Keratinocyte (primary cell): Measurements from ENCODE around the gene CERT1. TPM values are rescaled to one million over a fixed set of nuclear protein-coding genes. Genes with fewer than 3 reads are reported as not detected.

Experiments
- DNase-seq: peaks from one replicate; pipeline ENCODE4 v3.0.0-alpha.2; 2011; ENCODE audit warnings: low read depth, missing footprints, low spot score
- FAIRE-seq: peaks from 2 replicates; lab custom pipeline; 2011; peaks lifted over from hg19 to GRCh38; lab: Jason Lieb, UNC
- H2AFZ ChIP-seq: 2 replicates; pipeline ENCODE4 v1.6.0; 2012; ENCODE audit warnings: low read length, control low read depth, inconsistent platforms; ENCODE audit not compliant: control insufficient read depth
- H3K27ac ChIP-seq: 2 replicates; pipeline ENCODE4 v1.5.1; 2011; ENCODE audit warnings: low read length; ENCODE audit not compliant: control insufficient read depth, insufficient read depth
- H3K27me3 ChIP-seq: 3 replicates; pipeline ENCODE4 v1.6.0; 2011; ENCODE audit warnings: low read length; ENCODE audit not compliant: control insufficient read depth, insufficient read depth; ENCODE audit errors: extremely low read depth
- H3K36me3 ChIP-seq, 2 experiments: 2 replicates in 1 of 2; 3 replicates in 1 of 2; pipeline ENCODE4 v1.5.1; 2011; ENCODE audit warnings: low read length in 2 of 2, mild to moderate bottlenecking in 1 of 2; ENCODE audit not compliant: control insufficient read depth in 2 of 2, insufficient read depth in 2 of 2; ENCODE audit errors: extremely low read depth in 1 of 2
- H3K4me1 ChIP-seq: 3 replicates; pipeline ENCODE4 v1.5.1; 2011; ENCODE audit warnings: low read length; ENCODE audit not compliant: control insufficient read depth, insufficient read depth; ENCODE audit errors: extremely low read depth
- H3K4me2 ChIP-seq: 3 replicates; pipeline ENCODE4 v1.6.0; 2011; ENCODE audit warnings: low read depth, low read length; ENCODE audit not compliant: control insufficient read depth, insufficient read depth; ENCODE audit errors: extremely low read depth
- H3K4me3 ChIP-seq, 3 experiments: fragments of 200-600 bp in 1 of 3; sonication (generic) in 1 of 3; 2 replicates in 2 of 3; 3 replicates in 1 of 3; pipeline ENCODE4 v1.5.1; 2011 to 2016; ENCODE audit warnings: low read length in 3 of 3, mild to moderate bottlenecking in 3 of 3, control low read depth in 2 of 3, inconsistent platforms in 1 of 3, low read depth in 1 of 3, mixed read lengths in 1 of 3, mixed run types in 1 of 3, moderate library complexity in 1 of 3; ENCODE audit not compliant: control insufficient read depth in 2 of 3, insufficient read depth in 2 of 3; ENCODE audit errors: extremely low read depth in 1 of 3
- H3K79me2 ChIP-seq: 2 replicates; pipeline ENCODE4 v1.6.0; 2012; ENCODE audit warnings: low read length; ENCODE audit not compliant: control insufficient read depth, insufficient read depth
- H3K9ac ChIP-seq: 3 replicates; pipeline ENCODE4 v1.6.0; 2011; ENCODE audit warnings: low read length; ENCODE audit not compliant: control insufficient read depth, insufficient read depth; ENCODE audit errors: extremely low read depth
- H3K9me1 ChIP-seq: 3 replicates; pipeline ENCODE4 v1.6.0; 2011; ENCODE audit warnings: low read length; ENCODE audit not compliant: control insufficient read depth, insufficient read depth; ENCODE audit errors: extremely low read depth
- H3K9me3 ChIP-seq: 2 replicates; pipeline ENCODE4 v1.5.1; 2012; ENCODE audit warnings: low read depth, low read length; ENCODE audit not compliant: control insufficient read depth
- H4K20me1 ChIP-seq: 3 replicates; pipeline ENCODE4 v1.6.0; 2011; ENCODE audit warnings: low read length; ENCODE audit not compliant: control insufficient read depth, insufficient read depth; ENCODE audit errors: extremely low read depth
- EZH2 ChIP-seq: IDR thresholded peaks from one replicate; pipeline ENCODE4 v1.6.1; 2012; ENCODE audit warnings: inconsistent platforms, mild to moderate bottlenecking, low read length, moderate library complexity
- dilution Hi-C: fragments of 300-500 bp; cut with MboI; formaldehyde crosslinking; loops from one replicate; pipeline ENCODE4 v1.7.0; 2020; ENCODE audit warnings: low sequenced_read_pairs; ENCODE audit not compliant: extremely low pct_ligation_motif_present
- polyA plus RNA-seq, 5 experiments: library from polyadenylated mRNA; depleted of rRNA in 3 of 5; stranded (reverse) in 3 of 5; stranded (forward) in 1 of 5; unstranded in 1 of 5; fragments of >200 nt; gene quantifications; 1 replicate in 1 of 5; 2 replicates in 3 of 5; 3 replicates in 1 of 5; pipeline versions ENCODE4 v1.2.1 to v1.2.3, GENCODE V29; 2011 to 2012; ENCODE audit warnings: missing spikeins in 2 of 5, low read depth in 1 of 5, low replicate concordance in 1 of 5
- TF ChIP-seq, protein P1 (sequence below), 3 experiments: IDR thresholded peaks in 1 of 3; conservative IDR thresholded peaks in 1 of 3; optimal IDR thresholded peaks in 1 of 3; 2 replicates in 2 of 3; 3 replicates in 1 of 3; pipeline versions ENCODE3 to v1.5.1; 2011; ENCODE audit warnings: low read length in 3 of 3, mild to moderate bottlenecking in 3 of 3, moderate library complexity in 2 of 3, control low read depth in 1 of 3, inconsistent platforms in 1 of 3; ENCODE audit not compliant: insufficient read depth in 2 of 3; ENCODE audit errors: extremely low read depth in 1 of 3

CERT1 gene
- polyA plus RNA-seq, 1 donor (not counting 4 experiments of a cell fraction or from before 2014, with no cell fraction given) = 20.8 TPM

DNA sequence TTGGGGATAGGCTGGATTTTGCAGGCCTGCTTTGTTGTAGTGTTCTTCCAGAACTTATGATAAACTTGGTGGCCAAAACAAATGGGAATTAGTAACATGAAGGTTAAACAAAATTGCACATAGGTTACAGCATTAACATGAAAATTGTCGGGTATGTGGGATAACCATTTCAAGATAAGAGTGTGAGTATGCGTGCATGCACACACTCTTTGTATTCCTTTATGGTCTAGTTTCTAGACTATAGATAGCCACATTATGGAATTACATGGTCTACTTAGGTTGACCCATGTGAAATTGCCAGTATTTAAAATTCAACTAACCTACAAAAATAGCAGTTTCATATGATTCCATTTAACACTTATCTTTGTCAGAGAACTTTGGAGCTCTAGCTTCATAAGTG lies 173.0 kb downstream of the CERT1 start:
- Histone ChIP-seq H3K9ac (peak overlapping the region; percentile 89), H3K79me2 (peaks cover 62% of the 10 kb centered on the region), H4K20me1 (peaks cover 26% of the 10 kb centered on the region), H3K9me1 (peaks cover 3% of the 10 kb centered on the region), H3K27me3 (no peaks in the 10 kb centered on the region), H2AFZ (no peak overlapping the region), H3K9me3 (no peaks in the 10 kb centered on the region), H3K4me3 (peak overlapping the region; percentile 66 to 97 (median 93)), H3K4me1 (peaks cover 47% of the 10 kb centered on the region), H3K36me3 (peaks cover 1 to 5% of the 10 kb centered on the region in 2 experiments), H3K27ac (peak overlapping the region; percentile 86), H3K4me2 (peak overlapping the region; percentile 93)
- dilution Hi-C loops = no loop called here
- TF ChIP-seq EZH2 = no peak
- TF ChIP-seq, protein P1, sequence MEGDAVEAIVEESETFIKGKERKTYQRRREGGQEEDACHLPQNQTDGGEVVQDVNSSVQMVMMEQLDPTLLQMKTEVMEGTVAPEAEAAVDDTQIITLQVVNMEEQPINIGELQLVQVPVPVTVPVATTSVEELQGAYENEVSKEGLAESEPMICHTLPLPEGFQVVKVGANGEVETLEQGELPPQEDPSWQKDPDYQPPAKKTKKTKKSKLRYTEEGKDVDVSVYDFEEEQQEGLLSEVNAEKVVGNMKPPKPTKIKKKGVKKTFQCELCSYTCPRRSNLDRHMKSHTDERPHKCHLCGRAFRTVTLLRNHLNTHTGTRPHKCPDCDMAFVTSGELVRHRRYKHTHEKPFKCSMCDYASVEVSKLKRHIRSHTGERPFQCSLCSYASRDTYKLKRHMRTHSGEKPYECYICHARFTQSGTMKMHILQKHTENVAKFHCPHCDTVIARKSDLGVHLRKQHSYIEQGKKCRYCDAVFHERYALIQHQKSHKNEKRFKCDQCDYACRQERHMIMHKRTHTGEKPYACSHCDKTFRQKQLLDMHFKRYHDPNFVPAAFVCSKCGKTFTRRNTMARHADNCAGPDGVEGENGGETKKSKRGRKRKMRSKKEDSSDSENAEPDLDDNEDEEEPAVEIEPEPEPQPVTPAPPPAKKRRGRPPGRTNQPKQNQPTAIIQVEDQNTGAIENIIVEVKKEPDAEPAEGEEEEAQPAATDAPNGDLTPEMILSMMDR (optimal IDR thresholded peaks at IDR 0.05 in 1 of 3, IDR thresholded peaks at IDR 0.05 in 1 of 3, conservative IDR thresholded peaks at IDR 0.05 in 1 of 3; ENCODE audit: extremely low read depth in 1 of 3, insufficient read depth in 2 of 3, low read length in 3 of 3) = no peak
- no peak for DNase-seq
- FAIRE-seq = no peak

DNA sequence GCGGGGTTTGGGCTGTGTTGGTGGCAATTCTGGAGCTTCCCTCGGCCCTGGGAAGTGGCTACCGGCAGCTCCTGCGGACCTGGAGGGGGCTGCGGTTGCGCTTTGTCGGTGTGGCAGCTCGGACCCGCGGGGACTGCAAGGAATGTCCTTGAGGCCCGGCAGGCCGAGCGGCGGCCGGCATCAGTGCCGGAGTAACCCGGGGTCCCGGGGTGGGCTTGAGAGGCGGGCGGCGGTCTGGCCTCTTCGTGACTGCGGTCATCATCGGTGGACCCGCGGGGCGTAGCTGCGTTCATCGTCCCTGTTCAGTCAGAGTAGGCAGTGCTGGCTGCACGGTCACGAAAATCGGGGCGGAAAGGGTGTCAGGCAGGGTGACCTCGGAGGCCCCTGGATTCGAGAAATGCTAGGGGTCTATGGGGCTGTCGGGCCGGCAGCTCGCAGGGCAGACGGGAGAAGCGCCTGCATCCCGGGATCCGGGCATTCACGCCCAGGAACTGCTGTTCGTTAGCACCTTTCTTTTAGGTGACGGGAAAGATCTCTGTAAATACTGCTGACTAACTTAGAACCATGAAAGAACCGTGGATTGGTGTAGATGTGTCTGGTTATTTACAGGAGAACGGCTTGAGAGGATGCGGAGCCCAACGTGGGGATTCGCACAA lies 173.9 kb downstream of the CERT1 start:
- H3K27me3 ChIP-seq = no peaks in the 10 kb centered on the region
- TF ChIP-seq, protein P1 (optimal IDR thresholded peaks at IDR 0.05 in 1 of 3, IDR thresholded peaks at IDR 0.05 in 1 of 3, conservative IDR thresholded peaks at IDR 0.05 in 1 of 3; ENCODE audit: extremely low read depth in 1 of 3, insufficient read depth in 2 of 3, low read length in 3 of 3) = no peak
- TF ChIP-seq EZH2 = no peak

More for the DNA sequence above, 173.9 kb downstream of the CERT1 start:
- Histone ChIP-seq H3K27ac (peak overlapping the region; percentile 86), H3K9me3 (no peaks in the 10 kb centered on the region), H3K9me1 (peaks cover 2% of the 10 kb centered on the region), H3K79me2 (peaks cover 53% of the 10 kb centered on the region), H3K36me3 (peaks cover 0 to 2% of the 10 kb centered on the region in 2 experiments), H3K4me2 (peak overlapping the region; percentile 93), H3K4me1 (peaks cover 43% of the 10 kb centered on the region), H2AFZ (no peak overlapping the region), H3K9ac (peak overlapping the region; percentile 89), H3K4me3 (peak overlapping the region; percentile 66 to 97 (median 93)), H4K20me1 (peaks cover 23% of the 10 kb centered on the region)
- dilution Hi-C loops = no loop called here
- FAIRE-seq (no peak), DNase-seq (no peak)
